Thyroid gland (tissue), 4 donors: ENCODE measurements around the gene LRMDA. TPM values are rescaled to one million over a fixed set of nuclear protein-coding genes. Genes with fewer than 3 reads are reported as not detected.

Experiments used
- DNase-seq, 2 donors: peaks; one replicate each; pipeline ENCODE4 v3.0.0-alpha.2; 2019
- H3K27ac ChIP-seq, 3 donors: fragments of 200-600 bp; sonication (generic); 1 replicate in 2 of 3; 2 replicates in 1 of 3; pipeline ENCODE4 v1.5.1; 2016 to 2019; ENCODE audit warnings: mild to moderate bottlenecking in 1 of 3, moderate library complexity in 1 of 3
- H3K27me3 ChIP-seq: fragments of 200-600 bp; sonication (generic); one replicate; pipeline ENCODE4 v1.5.1; 2019
- H3K36me3 ChIP-seq, 2 donors: fragments of 200-600 bp; sonication (generic); one replicate each; pipeline ENCODE4 v1.5.1; 2016 to 2019
- H3K4me1 ChIP-seq, 2 donors: fragments of 200-600 bp; sonication (generic); one replicate each; pipeline ENCODE4 v1.5.1; 2017 to 2019
- H3K4me3 ChIP-seq, 3 donors: fragments of 200-600 bp; sonication (generic); replicated peaks in 1 of 3; 1 replicate in 2 of 3; 2 replicates in 1 of 3; pipeline ENCODE4 v1.5.1; 2016; ENCODE audit warnings: mild to moderate bottlenecking in 1 of 3
- H3K9me3 ChIP-seq: fragments of 200-600 bp; sonication (generic); one replicate; pipeline ENCODE4 v1.5.1; 2017
- POLR2A ChIP-seq, 2 donors: fragments of 450-650 bp; IDR thresholded peaks; one replicate each; pipeline ENCODE4 v1.6.1; 2017; ENCODE audit warnings: antibody characterized with exemption in 2 of 2, mild to moderate bottlenecking in 2 of 2, moderate library complexity in 1 of 2
- WGBS, 2 donors: methylation state at CpG; one replicate each; pipeline ENCODE4 v1.1.5; 2017; 5-methylcytosine and 5-hydroxymethylcytosine counted together
- intact Hi-C: fragments of 100-400 bp; cut with DNase I; formaldehyde crosslinking; loops from one replicate; pipeline ENCODE4 v1.15.1; 2023
- total RNA-seq, 4 donors: library from RNA; depleted of rRNA; stranded (reverse); fragments of >200 nt; gene quantifications; one replicate each; pipeline ENCODE4 v1.2.3, GENCODE V29; 2016
- TF ChIP-seq, protein P1 (sequence below), 6 experiments: fragments of 200-600 bp in 3 of 6; fragments of 450-650 bp in 3 of 6; sonication (generic) in 3 of 6; IDR thresholded peaks; one replicate each; pipeline ENCODE4 v1.5.1; 2016 to 2019; ENCODE audit warnings: antibody characterized with exemption in 6 of 6, mild to moderate bottlenecking in 2 of 6, inconsistent platforms in 1 of 6, moderate library complexity in 1 of 6

The LRMDA gene
- total RNA-seq, 4 donors from 2014 or later = 16.5 to 31.7 (median 23.2) TPM

GRCh38 chr10:76311752-76312636, 880.6 kb downstream of the LRMDA start:
- TF ChIP-seq, protein P1, sequence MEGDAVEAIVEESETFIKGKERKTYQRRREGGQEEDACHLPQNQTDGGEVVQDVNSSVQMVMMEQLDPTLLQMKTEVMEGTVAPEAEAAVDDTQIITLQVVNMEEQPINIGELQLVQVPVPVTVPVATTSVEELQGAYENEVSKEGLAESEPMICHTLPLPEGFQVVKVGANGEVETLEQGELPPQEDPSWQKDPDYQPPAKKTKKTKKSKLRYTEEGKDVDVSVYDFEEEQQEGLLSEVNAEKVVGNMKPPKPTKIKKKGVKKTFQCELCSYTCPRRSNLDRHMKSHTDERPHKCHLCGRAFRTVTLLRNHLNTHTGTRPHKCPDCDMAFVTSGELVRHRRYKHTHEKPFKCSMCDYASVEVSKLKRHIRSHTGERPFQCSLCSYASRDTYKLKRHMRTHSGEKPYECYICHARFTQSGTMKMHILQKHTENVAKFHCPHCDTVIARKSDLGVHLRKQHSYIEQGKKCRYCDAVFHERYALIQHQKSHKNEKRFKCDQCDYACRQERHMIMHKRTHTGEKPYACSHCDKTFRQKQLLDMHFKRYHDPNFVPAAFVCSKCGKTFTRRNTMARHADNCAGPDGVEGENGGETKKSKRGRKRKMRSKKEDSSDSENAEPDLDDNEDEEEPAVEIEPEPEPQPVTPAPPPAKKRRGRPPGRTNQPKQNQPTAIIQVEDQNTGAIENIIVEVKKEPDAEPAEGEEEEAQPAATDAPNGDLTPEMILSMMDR (IDR thresholded peaks at IDR 0.05) = peak in 3 of 6 experiments; percentile 22 to 42 (median 36)
- TF ChIP-seq POLR2A (IDR thresholded peaks at IDR 0.05) = no peak
- Histone ChIP-seq H3K4me1 (peaks cover 0 to 3% of the 10 kb centered on the region in 2 donors), H3K36me3 (no peaks in the 10 kb centered on the region), H3K9me3 (no peaks in the 10 kb centered on the region), H3K27me3 (no peaks in the 10 kb centered on the region), H3K27ac (no peak overlapping the region), H3K4me3 (no peak overlapping the region)
- peak in 1 of 2 donors; percentile 27 for DNase-seq
- intact Hi-C loops = no loop called here
- WGBS, 2 donors = 72 to 73% methylated on average over 4 of the region's 4 CpGs

- Histone ChIP-seq H3K9me3 (no peaks in the 10 kb centered on the region), H3K4me1 (no peaks in the 10 kb centered on the region), H3K36me3 (no peaks in the 10 kb centered on the region), H3K27me3 (no peaks in the 10 kb centered on the region), H3K27ac (no peak overlapping the region), H3K4me3 (no peak overlapping the region)
- no peak for DNase-seq
- intact Hi-C loops = no loop called here
- TF ChIP-seq POLR2A (IDR thresholded peaks at IDR 0.05) = no peak
- TF ChIP-seq, protein P1 (IDR thresholded peaks at IDR 0.05) = no peak
- WGBS, 2 donors = 88 to 89% methylated on average over 3 to 12 of the region's 14 CpGs
These were observed 883.8 kb downstream of the LRMDA start for GRCh38 chr10:76315240-76315639.

GRCh38 chr10:76316234-76316633, 884.8 kb downstream of the LRMDA start:
- Histone ChIP-seq H3K36me3 (no peaks in the 10 kb centered on the region), H3K9me3 (no peaks in the 10 kb centered on the region), H3K4me3 (no peak overlapping the region), H3K27ac (no peak overlapping the region), H3K27me3 (no peaks in the 10 kb centered on the region), H3K4me1 (no peaks in the 10 kb centered on the region)
- 93 to 96% methylated on average over 12 of the region's 12 CpGs for whole genome bisulfite sequencing, 2 donors
- intact Hi-C loops = no loop called here
- TF ChIP-seq, protein P1 (IDR thresholded peaks at IDR 0.05) = no peak
- TF ChIP-seq POLR2A (IDR thresholded peaks at IDR 0.05) = no peak
- DNase-seq = no peak

DNA sequence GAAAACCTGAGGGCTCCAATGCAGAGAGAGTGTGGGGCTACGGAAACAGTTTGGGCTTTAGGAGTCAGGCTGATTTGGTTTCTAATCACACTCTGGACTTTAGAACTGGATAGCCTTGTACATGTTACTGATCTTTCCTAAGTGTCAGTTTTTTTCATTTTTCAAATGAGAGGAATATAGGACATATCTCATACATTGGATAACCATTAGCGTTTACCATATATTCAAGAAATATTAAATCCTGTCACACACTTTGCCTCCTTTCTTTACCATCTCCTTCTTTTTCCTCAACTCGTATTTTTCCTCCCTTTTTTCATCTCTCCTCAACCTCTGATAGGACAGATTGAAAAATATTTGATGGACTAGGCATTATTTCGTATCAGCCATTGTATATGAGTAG, 885.7 kb downstream of the LRMDA start:
- Histone ChIP-seq H3K9me3 (no peaks in the 10 kb centered on the region), H3K36me3 (no peaks in the 10 kb centered on the region), H3K4me1 (no peaks in the 10 kb centered on the region), H3K27ac (no peak overlapping the region), H3K27me3 (no peaks in the 10 kb centered on the region), H3K4me3 (no peak overlapping the region)
- TF ChIP-seq, protein P1 (IDR thresholded peaks at IDR 0.05) = no peak
- no peak for TF ChIP-seq POLR2A (IDR thresholded peaks at IDR 0.05)
- WGBS, 2 donors = 93 to 95% methylated on average over 4 of the region's 4 CpGs
- intact Hi-C loops = no loop called here
- no peak for DNase-seq

- WGBS, 2 donors = 79 to 82% methylated on average over 2 of the region's 2 CpGs
- H3K27me3 ChIP-seq = no peaks in the 10 kb centered on the region
- no peak overlapping the region for H3K27ac ChIP-seq
- no peaks in the 10 kb centered on the region for H3K36me3 ChIP-seq
- TF ChIP-seq, protein P1 (IDR thresholded peaks at IDR 0.05) = no peak
- no peak for TF ChIP-seq POLR2A (IDR thresholded peaks at IDR 0.05)
- intact Hi-C loops = no loop called here
- H3K4me1 ChIP-seq = no peaks in the 10 kb centered on the region
- DNase-seq = no peak
- no peak overlapping the region for H3K4me3 ChIP-seq
- H3K9me3 ChIP-seq = no peaks in the 10 kb centered on the region
These were observed 886.8 kb downstream of the LRMDA start for GRCh38 chr10:76318211-76318610.
